HG02852 (cell line): ENCODE results near the gene MATR3.
"Not testable (repeated sequence)": the region's sequence is repeated elsewhere in the genome, so short reads cannot be mapped to it uniquely, and the experiment has no call there.

Source experiments
- ATAC-seq: cut with Tn5 transposase; IDR thresholded peaks from one replicate; pipeline ENCODE4 v1.9.1; 2021; ENCODE audit warnings: mild to moderate bottlenecking, moderate library complexity; ENCODE audit not compliant: unreplicated experiment

Gene MATR3

DNA sequence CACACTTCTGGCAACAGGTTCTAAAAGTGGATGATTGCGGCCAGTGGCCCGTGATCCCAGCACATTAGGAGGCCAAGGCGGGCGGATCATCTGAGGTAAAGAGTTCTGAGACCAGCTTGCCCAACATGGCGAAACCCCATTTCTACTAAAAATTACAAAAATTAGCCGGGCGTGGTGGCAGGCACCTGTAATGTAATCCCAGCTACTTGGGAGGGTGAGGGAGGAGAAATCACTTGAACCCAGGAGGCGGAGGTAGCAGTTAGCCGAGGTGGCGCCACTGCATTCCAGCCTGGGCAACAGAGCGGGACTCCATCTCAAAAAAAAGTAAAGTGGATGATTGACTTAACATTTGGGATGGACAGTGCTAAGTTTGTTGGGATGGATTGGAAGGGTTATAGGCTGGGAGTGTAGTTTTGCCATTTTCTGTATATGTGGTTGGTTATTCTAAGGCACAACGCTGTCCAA, 3.4 kb downstream of the MATR3 start:
- no peak for ATAC-seq

DNA sequence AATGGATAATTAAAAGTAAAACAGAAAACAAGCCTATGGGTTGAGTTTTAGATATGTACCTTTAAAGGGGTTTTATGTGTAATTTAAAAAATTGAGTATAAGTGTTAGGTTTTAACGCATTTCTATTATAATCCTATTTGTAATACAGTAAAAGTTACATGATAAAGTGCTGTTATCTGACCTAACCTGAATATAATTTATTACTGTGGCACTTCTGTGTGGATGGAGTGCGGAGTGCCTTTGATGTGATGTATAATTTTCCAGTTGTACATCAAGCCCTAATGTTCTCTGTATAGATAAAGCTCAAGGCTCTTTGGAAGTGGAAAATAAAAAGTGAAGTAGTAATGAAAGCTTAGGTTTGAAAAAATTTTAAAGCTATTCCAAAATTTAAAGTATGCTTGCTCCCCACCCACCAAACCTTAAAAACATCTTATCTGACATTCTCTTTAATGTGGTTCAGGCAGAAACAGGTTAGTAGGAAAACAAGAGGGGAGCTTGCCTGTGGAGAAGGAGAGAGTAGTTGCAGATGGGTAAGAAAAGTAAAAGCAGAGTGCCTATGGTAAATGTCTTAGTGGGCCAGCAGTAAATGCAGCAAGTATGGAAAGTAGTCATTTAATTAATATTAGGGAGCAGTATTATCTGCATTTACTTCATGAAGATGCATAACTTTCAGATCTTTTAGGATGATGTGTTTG, 4.0 kb downstream of the MATR3 start:
- no peak for ATAC-seq

DNA sequence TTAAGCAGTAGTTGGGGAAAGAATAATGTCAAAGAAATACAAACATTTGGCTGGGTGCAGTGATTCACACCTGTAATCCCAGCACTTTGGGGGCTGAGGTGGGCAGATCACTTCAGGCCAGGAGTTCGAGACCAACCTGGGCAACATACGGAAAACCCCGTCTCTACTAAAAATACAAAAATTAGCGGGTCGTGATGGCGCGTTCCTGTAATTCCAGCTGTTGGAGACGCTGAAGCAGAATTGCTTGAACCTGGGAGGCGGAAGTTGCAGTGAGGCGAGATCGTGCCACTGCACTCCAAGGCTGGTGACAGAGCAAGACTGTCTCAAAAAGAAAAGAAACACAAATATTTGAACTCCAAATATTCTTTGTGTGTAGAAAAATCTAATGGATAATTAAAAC, 4.7 kb downstream of the MATR3 start:
- ATAC-seq, result no peak

- ATAC-seq, result no peak
Measured at GRCh38 chr5:139299486-139299885, 5.9 kb downstream of the MATR3 start.

- no peak for ATAC-seq
Measured at GRCh38 chr5:139301808-139302499, 8.4 kb downstream of the MATR3 start.

DNA sequence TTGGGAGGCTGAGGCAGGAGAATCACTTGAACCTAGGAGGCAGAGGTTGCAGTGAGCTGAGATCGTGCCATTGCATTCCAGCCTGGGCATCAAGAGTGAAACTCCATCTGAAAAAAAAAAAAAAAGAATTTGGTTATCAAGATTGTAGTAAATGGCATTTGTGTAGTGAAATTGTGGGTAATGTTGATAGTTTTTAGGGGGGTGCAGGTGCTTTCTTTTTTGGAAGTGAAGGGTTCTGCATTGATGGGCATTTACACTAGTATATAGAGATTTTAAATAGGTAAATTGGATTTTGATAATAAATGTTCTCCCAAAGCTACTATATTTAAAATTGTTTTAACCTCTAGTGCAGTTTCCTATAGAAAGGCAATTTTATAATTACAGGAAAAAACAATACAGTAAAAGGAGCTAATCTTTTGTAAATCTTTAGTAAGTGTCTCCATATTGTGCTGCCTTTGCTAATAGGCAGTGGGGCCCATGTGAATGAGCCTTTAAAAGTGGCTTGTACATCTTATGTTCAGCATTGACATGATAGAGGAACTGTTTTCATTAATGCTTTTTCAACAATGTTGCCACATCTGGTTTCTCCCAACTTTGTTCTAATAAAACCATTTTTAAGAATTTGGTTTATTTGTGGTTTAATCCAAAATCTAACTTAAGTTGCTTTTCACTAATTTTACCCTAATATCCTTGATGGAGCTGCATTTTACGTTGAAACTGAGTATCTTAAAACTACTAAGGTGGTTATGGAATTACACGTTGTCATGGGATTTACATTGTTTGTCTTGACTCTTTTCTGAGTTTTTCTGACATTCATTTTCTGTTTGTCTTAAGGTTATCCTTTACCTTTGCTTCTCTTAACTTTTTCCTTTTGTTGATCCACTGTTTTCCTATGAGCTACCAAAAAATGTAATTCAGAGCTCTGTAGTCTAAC, 11.1 kb downstream of the MATR3 start:
- no peak for ATAC-seq

GRCh38 chr5:139306197-139306596, 12.7 kb downstream of the MATR3 start:
- ATAC-seq, result no peak

DNA sequence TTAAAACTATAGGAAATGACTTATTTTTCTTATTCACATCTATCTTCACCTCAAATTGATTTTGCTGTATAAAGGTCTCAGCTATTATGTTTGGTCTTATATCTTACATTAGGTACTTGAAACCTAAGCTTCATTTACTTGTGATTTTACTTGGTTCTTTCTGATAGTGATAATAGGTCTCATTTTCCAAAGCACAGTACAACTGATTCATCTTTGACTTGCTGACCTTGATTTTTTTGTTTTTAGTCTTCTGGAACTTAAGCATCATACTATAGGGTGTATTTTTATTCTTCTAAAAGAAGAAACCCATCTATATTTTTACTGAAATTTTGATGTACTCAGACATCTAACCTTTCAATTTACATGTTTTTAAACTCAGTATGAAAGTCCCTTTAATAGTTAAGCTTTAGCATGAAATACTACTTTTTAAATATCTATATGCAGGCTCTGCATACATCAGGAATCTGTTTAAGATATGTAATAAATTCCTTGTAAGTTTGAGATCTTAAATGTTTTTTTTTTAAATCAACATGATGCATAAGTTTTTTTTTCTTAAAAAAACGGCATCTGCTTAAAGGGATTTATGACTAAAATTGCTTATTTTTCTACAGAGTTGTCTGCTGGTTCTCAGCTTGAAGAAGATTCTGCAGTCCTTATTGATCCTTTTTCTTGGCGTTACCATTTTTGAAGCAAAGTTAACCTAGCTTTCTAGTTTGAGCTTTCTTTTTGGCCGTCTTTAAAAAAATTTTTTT, 13.3 kb downstream of the MATR3 start:
- no peak for ATAC-seq

GRCh38 chr5:139308797-139309196, 15.3 kb downstream of the MATR3 start:
- ATAC-seq, result no peak

GRCh38 chr5:139310715-139311186, 17.2 kb downstream of the MATR3 start:
- ATAC-seq, result not testable (repeated sequence)

- ATAC-seq, result no peak
Measured at GRCh38 chr5:139312075-139312474, 18.5 kb downstream of the MATR3 start.

DNA sequence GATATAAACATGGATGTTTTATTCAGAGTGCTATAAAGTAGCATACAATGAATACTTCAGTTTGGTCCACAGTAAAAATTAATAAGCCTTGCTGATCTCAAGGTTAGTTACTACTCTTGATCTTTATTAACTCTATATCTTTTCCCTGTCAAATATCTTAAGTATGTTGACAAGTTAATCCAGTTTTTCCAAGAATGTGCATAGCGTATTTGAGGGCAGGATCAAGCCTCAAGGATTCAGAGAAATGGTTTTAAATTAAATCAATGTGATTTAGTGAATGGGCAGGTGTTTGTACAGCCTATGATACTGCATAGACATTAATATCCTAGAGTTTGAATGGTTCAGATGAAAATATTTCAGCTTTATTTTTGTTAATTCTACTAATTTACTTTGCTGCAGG, 20.7 kb downstream of the MATR3 start:
- no peak for ATAC-seq

DNA sequence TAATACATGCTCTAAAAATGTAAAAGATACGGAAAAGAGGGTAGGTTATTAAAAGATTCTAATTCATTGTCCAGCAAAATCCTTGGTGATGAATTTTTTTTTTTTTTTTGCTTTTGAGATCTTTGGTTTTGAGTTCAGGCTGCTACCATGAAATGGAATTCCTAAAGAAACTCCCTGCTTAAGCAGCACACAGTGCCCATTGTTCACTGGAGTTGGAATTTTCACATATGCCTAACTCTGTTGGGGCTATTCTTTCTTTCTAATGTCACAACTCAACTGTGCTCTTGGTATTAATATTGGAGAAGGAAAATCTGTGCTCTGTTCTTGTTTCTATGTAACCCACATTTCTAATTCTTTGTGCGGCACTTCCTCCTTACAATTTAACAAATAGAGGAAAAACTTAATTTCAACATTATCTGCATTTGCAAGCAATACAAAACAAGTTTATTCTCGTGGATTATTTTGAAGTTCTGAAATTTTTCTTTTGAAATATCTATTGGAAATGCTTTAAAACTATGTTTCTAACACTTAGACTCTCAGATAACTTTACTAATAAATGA, 21.6 kb downstream of the MATR3 start:
- no peak for ATAC-seq

- ATAC-seq, result no peak
Measured at GRCh38 chr5:139335811-139336210, 42.3 kb downstream of the MATR3 start.

GRCh38 chr5:139340051-139340450, 46.5 kb downstream of the MATR3 start:
- ATAC-seq, result no peak

DNA sequence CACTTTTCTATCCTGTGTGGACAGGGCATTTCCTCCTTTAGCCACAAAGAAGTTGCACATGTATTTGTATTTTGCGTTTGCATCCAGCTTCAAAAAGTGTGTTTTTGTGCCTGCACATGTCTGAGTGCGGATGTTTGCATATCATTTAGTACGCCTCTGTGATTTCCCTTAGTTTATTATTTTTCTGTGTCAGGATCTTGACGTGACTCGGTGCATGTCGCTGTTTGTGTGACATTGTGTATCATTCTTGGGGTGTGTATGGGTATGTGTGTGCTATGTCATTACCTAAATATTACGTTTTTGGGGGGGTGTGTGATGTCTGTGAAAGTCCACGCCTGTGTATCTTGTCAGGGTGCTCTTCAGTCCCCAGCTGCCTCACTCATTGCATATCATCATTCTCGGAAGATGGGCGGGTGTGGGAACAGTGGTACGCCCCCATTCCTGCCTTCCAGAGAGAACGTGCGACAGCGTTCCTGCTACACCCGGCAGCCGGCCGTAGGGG, 47.7 kb downstream of the MATR3 start:
- no peak for ATAC-seq

GRCh38 chr5:139341689-139342422, 48.3 kb downstream of the MATR3 start, which contains the start of gene PAIP2:
Gene PAIP2 (plus strand): TSS chr5:139341854. CDS start chr5:139363785, 21,931 bp downstream.
- peak; percentile 88 for ATAC-seq

DNA sequence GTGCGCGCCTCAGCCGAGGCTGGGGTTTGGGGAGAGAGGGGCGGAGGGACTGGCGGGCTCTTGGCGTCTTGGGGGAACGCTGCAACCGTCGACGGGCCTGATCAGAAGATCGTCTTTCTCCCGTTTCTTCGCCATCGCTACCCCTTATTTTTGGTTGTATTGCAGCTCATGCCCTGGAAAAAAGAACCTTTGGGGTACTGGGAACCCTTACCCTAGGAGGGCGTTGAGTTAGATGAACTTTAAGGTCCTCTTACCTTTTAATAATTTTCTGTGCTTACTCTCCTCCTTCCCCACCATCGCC, 48.8 kb downstream of the MATR3 start:
- ATAC-seq, result peak; percentile 54

GRCh38 chr5:139343476-139343875, 49.9 kb downstream of the MATR3 start:
- ATAC-seq, result no peak
